Endometrial microvascular endothelial cells (primary cell): ENCODE data around the gene TTC39C. TPM values are rescaled to one million over a fixed set of nuclear protein-coding genes. Genes with fewer than 3 reads are reported as not detected.

ENCODE experiments used
- in situ Hi-C: cut with HindIII; loops from 2 replicates; pipeline ENCODE4 v1.10.0; 2017; ENCODE audit warnings: low sequenced_read_pairs, low pct_unique_long_range_greater_than_20kb; ENCODE audit errors: inconsistent ontology term
- total RNA-seq: library from RNA; depleted of rRNA; stranded (reverse); fragments of >200 nt; gene quantifications from one replicate; pipeline ENCODE4 v1.2.3, GENCODE V29; 2015; ENCODE audit errors: inconsistent ontology term

TTC39C gene
- total RNA-seq, result 5.8 TPM

DNA sequence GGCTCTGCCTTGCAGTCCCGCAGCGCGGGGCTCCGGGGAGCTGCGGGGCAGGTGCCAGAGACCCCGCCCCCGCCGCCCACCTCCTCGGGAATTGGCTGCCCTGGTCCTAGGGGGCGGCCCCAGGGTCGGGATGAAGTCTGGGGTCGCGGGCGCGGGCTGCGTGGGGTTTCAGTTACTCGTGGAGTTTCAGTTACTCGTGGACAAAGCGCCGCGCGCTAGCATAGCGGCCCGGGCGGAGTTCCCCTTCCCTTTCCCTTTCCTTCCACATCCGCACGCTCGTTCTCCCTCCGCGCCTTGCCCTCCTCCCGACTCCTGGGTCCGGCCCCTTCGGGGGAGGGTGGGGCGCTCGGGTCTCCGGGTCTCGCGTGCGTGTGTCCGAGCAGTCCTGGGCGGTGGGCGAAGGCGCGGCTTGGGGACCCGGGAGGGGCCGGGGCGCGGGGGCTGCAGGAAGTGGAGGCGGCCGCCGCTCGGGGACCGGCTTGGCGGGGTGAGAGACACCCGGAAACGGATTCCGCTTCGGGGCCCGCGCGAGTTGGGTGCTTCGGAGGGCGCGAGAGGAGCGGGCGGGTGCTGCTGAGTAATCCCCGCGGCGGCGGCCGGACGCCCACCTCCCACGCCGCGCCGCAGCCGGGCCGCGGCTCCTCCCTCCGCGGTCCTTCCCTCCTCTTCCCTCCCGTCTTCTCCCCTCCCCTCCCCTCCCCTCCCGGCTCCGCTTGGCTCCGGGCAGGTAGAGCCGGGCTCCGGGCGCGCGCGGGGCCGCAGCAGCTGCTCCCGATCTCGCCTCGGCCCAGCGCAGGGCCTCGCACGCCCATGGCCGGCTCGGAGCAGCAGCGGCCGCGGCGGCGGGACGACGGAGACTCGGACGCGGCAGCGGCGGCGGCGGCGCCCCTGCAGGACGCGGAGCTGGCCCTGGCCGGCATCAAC lies at the start of gene TTC39C:
TSS of gene TTC39C (plus strand) at position 693 of the 924 bp plus-strand sequence. CDS start at position 811, 118 bp downstream.
- in situ Hi-C loops, result no loop called here

DNA sequence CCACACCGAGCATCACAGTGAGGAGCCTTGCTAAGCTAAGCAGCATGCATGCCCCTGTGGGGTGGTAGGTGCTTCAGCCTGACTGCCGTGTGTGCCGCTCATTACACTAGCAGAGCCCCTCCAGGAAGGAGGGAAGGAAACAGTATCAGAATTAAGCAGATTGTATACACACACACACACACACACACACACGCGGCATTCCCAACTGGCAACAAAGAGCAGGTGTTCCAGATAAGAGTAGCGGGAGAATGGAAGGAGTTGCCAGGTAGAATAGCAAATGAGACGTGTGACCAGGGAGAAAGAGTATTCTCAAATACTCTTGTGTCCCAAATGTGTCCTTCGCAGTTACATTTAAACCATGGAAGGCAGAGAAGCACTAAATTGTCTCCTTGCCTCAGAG lies 47.6 kb upstream of the TTC39C start:
- in situ Hi-C loops, result no loop called here

DNA sequence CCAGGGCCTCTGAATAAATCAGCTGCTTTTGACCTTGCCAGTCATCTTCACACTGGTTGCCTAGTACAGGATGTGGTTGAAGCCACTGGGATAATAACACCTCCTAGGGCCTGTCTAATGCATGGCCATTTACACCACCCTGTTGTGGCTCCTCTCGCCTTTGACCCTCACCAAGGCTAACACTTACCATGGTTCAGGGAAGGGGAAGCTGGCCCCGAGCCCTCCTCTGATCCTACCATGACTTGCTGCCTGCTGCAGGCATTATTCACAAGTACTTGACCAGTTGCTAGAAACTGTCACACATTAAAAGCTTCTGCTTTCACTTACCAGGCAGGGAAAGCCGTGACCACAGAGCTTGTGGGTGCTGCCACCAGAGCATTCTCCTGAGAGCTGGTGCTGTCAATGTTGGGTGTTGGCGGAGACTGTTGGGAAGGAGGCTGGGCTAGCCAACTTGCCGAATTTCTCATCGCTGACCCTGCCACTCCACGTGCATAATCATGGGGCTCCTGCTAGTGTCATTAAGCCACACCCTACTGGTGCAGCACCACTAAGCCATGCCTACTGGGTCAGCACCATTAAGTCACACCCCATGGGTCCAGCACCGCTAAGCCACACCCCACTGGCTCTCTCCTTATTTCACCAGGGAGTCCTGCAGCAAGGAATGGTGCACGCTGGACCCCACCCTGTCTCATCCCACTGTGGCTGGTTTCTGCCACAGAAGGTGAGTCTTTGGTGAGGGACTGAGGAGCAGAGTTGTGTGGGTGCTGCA lies 47.0 kb upstream of the TTC39C start:
- in situ Hi-C loops, result no loop called here

DNA sequence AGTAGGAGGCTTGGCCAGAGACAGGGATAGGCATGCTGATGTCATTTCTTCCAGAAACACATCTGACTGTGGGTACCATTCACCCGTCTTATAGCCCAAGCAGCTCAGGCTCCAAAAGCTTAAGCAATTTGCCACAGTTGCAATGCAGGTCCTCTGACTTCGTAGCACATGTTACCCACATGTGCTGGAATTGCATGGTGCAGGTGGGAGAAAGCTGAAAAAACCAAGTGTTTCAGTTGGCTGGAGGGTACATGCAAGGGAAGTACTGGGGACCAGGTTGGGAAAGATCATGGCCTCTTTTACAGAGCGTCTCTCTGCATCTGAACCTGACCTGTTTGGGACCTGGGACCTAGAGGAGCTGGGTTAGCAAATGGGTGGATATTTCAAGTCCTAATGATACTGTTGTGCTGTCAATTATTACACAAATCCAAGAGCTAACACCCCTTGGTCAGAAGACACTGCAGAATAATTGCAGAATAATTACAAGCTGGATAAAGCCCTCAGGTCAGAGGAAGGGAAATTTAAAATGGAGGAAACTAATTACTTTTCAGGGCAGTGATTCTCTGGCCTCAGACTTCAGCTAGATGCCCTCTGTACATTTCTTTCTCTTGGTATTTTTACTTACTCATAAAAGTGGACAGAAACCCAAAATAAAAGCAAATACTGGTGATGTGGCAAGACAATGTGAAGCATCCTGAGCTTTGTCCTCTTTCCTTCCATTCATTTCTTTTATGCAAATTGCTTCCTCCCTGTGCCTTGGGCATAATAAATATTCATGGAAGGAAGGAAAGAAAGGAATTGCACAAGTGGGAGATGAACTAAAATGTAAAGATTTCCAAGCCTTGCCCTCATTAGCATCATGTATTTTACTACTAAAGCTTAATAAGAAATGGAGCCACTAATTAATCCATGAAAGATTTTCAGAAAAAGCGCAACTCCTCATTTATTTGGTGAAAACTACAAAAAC lies 45.6 kb upstream of the TTC39C start:
- in situ Hi-C loops, result no loop called here

DNA sequence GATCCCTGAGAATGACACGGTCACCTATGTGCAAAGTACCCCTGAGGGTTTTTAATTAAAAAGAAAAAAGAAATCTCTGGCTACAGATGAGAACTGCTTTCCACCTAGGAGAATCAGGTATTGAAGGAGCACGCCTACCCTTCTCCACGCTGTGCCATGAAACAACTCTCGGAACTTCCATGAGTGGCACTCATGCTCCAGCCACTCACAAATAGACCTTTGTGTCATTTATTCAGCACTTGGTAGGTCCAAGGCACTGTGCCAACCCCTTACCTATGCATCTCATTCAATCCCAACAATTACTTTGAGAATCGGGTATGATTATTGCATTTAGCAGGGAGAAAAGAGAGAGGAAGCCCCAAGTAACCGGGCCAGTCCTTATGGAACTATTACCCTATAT lies 44.9 kb upstream of the TTC39C start:
- in situ Hi-C loops, result no loop called here

DNA sequence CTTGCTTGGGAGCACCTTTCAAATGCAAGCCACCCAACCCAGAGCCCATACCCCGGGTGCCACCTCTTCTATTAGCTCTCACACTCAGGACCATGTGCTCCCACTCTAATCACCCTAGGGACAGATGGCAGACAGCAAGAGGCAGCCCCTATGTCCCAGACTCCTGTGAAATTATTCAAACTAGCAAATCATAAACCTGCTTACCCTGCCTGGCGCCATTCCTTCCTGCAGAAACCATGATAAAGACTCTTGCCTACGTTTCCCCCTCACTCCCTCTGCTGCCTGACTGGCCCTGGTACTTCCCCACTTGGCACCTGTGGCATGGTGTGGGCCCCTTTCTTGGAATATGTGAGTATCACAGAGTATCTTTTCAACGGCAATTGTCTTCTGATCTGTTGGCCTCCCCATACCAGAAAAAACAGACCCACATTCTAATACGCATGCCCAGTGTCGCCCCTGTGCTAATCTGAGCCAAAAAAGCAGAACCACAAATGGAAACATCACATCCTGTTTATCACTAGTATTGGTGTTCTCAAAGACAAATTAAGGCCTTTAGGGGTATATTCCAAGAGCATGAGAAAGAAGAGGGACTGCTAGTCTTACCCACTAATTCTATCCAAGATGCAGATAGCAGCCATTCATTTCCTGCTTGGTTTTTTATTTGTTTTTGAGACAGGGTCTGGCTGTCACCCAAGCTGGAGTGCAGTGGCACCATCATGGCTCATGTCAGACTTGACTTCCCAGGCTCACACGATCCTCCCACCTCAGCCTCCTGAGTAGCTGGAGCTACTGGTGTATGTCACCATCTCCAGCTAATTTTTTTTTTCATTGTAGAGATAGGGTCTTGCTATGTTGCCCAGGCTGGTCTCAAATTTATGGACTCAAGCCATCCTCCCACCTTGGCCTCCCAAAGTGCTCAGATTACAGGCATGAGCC lies 44.1 kb upstream of the TTC39C start:
- in situ Hi-C loops, result no loop called here

DNA sequence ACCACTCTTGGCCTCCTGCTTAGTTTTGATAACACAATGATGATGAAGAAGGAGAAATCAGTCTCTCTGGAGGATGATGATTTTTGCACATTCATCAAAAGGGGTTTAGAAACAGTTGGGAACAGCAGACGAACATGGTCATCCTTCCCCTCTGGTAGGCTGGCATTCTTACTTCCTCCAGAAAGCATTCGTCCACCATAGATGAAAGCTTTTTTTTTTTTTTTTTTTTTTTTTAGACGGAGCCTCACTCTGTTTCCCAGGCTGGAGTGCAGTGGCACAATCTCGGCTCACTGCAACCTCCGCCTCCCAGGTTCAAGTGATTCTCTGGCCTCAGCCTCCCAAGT lies 43.5 kb upstream of the TTC39C start:
- in situ Hi-C loops, result no loop called here

DNA sequence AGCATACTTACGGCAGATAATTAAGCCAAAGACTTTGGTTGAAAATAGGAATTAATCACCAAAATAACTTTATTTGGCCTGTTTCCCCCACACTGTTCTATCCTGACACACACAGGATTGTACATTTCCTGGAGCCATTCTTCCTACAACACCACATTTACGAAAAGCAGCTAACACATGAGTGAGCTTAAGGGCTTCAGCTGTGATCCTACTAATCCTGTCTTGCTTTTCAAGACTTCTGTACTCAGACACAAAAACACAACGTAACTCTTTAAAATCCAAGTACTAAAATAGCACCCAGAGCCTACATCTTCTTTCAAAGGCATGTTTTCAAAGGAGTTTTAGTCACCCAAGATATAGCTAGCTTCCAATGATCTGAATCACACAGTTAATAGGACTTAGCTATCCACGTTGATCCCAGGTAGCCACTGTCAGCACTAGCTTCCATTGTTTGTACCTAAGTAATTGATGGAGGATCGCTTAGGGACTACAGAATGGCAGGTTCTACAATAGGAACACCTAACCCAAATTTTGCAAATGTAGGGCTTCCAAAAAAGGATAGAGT lies 42.8 kb upstream of the TTC39C start:
- in situ Hi-C loops, result no loop called here

DNA sequence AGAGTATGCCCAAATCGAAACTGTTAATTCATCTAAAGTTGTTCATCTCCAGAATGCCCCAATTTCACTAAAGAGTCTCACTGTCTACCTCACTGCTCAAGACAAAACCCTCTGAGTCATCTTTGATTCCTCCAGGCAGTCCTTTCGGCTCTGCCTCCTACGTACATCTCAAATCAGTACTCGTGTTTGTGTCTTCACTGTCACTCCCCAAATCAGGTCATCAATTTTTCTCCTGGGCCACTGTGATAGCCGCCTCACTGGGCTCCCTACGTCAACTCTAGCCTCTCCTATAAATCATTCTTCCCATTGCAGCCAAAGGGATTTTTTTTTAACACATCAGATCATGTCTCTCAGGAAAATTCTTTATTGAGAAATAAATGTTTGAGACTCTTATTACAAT lies 42.1 kb upstream of the TTC39C start:
- in situ Hi-C loops, result no loop called here

DNA sequence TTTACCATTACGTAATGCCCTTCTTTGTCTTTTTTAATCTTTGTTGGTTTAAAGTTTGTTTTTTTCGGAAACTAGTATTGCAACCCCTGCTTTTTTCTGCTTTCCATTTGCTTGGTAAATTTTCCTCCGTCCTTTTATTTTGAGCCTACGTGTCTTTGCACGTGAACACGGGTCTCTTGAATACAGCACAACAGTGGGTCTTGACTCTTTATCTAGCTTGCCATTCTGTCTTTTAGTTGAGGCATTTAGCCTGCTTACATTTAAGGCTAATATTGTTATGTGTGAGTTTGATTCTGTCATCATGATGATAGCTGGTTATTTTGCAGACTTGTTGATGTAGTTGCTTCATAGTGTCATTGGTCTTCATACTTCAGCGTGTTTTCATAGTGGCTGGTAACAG lies 37.5 kb upstream of the TTC39C start:
- in situ Hi-C loops, result no loop called here

DNA sequence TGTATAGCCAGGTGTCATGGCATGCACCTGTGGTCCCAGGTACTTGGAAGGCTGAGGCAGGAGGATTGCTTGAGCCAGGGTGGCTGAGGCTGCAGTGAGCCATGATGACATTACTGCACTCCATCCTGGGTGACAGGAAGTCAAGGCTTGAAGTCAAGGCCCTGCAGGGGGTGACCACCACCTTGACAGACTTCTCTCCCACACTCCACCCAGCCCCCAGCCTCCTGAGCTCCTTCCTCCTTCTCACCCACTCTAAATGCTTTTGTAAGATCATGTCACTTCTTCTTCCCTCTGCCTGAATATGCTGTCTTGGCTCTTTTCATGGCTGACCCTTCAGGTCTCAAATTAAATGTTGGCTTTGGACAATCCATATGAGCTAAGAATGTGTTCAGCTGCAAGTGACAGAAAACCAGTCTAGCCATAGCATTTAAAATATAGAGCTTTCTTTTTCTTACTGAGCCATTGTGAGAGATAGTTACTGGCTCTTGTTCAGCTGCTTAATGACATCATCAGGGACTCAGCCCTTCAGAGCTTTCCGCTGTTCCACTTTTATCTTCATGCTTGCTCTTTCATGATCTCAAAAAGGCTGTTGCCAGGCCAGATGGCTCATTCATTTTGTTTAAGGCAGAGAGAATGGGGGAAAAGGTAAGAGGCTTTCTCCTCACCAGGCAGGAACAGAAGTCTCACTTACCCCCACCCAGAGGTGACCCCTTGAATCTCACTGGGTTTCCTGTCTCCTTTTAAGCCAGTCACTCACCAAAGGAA lies 36.7 kb upstream of the TTC39C start:
- in situ Hi-C loops, result no loop called here

DNA sequence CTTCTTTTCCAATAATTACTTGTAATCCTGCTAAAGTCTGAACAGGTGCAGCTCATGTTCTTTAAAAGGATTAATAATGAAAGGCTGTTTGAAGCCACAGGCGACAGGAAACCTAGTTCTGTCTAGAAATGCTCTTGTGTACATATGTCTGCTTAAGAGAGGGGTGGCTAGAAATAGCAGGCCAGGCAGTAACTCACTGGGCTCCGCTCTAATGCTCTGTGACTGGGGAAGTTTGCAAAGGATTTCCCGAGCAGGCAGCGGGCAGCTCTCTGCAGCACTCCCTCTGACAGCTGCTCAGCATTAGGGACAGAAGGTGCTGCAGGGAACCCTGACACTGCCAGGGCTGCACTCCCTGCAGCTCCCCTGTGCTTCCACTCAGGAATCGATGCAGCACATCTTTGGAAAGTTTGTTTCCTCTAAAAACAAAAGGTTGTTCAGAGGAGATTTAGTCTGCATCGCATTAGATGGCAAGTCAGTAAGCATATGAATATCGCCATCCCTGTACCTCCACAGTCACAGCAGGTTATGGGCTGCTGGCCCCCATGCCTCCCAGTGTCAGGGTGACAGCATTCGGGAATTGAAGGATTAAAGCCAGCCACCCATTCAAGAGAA lies 33.1 kb upstream of the TTC39C start:
- in situ Hi-C loops, result no loop called here

DNA sequence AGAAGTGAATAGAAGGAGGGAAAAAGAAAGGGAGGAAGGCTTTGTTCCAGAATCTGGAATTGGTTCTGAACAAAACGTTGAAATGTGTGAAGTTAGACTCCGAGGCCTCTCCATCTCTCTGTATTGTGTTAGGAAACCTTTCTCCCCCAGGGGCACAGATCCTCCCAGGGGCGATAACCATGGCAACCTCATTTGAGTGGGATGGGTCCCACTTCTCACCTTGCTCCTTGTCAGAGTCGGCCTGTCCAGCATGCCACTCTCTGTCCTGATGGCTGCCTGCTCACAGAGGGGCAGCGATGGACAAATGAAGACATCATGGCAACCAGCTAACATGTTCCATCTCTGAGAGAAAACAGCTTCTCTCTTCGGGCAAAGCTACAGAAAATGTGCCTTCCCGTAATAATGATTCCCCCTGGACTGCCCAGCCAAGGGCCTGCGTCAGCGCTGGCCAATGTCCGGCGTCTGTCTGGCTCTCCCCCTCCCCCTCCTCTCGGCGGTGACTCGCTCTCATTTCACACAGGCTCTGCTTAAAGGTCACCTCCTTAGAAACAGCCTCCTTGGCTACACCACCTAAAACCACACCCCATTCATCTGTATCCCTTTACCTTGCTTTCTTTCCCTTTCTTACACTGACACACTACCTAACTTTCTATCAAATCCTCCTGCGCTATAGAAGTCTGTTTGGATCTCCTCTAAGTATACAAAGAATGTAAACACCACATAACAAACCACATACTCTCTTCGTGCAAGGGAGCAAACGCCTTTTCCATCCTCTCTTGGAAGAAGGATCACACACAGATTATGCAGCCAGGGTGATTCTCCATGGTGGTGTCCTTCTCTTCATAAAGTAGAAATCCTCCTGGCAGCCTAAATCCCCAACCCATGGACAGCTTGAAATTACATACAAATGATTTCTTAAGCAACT lies 32.1 kb upstream of the TTC39C start:
- in situ Hi-C loops, result no loop called here

DNA sequence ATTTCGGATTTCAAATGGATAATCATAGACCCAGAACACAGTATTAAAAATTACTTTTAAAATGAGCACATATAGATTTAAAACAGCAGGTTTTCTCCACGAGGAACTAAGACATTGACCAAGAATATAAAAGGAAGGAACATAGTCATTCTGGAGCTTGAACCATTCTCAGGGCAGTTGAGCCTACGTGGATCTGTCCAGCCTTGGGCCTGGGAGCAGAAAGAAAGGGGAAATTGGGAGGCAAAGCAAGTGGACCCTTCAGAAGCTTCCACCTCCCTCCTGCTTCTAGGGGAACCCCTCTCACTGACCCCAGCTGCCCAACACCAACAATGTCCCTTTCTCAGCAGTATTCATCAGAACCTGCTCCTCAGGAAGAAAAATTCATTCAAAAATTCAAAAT lies 31.4 kb upstream of the TTC39C start:
- in situ Hi-C loops, result no loop called here

DNA sequence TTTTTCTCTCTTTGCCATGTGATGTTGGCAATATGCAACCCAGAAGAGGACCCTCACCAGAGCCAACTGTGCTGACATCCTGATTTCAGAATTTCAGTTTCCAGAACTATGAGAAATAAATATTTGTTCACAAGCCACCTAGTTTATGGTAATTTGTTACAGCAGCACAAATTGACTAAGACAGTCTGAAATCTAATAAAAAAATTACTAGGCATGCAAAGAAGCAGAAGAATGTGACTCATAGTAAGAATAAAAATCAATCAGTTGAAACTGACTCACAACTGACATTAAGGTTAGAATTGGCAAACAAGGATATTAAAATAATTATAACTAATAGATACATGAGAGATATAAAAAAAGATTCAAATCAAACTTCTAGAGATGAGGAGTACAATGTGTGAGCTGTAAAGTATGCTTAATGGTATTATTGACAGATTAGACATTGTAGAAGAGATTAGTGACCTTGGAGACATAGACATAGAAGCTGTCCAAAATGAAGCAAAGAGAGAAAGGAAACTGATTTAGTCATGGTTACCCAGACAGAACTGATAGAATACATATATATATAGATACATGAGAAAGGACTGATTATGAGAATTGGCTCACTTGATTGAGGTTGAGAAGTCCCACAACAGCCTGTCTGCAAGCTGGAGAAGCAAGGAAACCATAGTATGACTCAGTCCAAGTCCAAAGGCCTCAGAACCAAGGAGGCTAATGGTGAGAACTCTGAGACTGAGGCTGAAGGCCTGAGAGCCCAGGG lies 27.8 kb upstream of the TTC39C start:
- in situ Hi-C loops, result no loop called here
